ENCODE results near the gene KCTD15.

DNA sequence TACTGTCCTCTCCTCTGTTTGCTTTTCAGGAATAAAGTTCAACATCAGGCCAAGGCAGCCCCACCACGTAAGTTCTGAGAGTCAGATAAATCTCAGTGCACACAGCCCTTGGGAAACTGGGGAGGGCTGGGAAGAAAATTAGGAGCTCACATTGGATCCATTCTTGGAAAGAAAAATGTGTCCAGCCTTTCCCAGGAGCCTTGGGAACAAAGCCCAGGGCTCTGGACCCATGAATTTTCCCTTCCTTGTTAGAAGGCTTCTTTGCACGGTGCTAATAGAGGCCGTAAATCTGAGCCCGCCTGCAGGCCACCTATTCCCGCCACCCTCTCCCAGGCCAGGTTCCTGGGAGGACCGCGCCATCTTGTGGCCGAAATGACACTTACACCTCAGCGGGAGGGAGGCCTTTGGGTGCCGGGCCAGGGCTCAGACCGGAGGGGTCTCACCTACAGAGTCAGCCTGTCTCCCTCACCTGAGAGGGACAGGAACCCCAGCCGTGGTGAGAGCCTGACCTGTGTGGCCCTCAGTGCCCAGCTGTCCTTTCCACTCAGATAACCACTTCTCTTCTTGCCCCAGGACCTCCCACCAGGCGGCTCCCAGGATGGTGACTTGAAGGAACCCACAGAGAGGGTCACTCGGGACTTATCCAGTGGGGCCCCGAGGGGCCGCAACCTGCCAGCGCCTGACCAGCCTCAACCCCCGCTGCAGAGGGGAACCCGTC, 25.1 kb upstream of the KCTD15 start:
- no peak for TF ChIP-seq POLR2AphosphoS5 (IDR thresholded peaks at IDR 0.05; ENCODE audit: low read depth, low read length)
- no peak for TF ChIP-seq POLR2A (IDR thresholded peaks at IDR 0.05; ENCODE audit: low read depth, low read length)
- no peak for TF ChIP-seq TAF1 (IDR thresholded peaks at IDR 0.05; ENCODE audit: borderline replicate concordance, low read depth, low read length)

Measured in GM12892 (cell line).